Naive thymus-derived CD4-positive, alpha-beta T cell (primary cell): ENCODE data around the gene NUP93. TPM values are rescaled to one million over a fixed set of nuclear protein-coding genes. Genes with fewer than 3 reads are reported as not detected.
"Not testable (repeated sequence)": the region's sequence is repeated elsewhere in the genome, so short reads cannot be mapped to it uniquely, and the experiment has no call there.

Experiments
- ATAC-seq: fragments of 150-1000 bp; cut with Tn5 transposase; 2 replicates; pipeline ENCODE4 v1.10.0; 2021; ENCODE audit warnings: mild to moderate bottlenecking, moderate library complexity
- CTCF ChIA-PET: fragments of 350-600 bp; sonication (Branson Sonifier 250); formaldehyde crosslinking; loops from one replicate; lab custom pipeline; 2021; ENCODE audit warnings: antibody characterized with exemption; lab: Charles Lee
- POLR2A ChIA-PET: fragments of 350-600 bp; sonication (Branson Sonifier 250); formaldehyde crosslinking; loops from one replicate; lab custom pipeline; 2021; ENCODE audit warnings: antibody characterized with exemption, inconsistent platforms; lab: Charles Lee
- DNase-seq, 9 donors: peaks; one replicate each; pipeline versions ENCODE4 v3.0.0 to v3.0.0-alpha.2; 2020 to 2022; ENCODE audit warnings: mixed read lengths in 1 of 9
- H3K27ac ChIP-seq: one replicate; pipeline ENCODE4 v1.7.0; 2013; ENCODE audit warnings: mild to moderate bottlenecking, low read depth, low read length, moderate library complexity
- H3K27me3 ChIP-seq, 2 donors: one replicate each; pipeline ENCODE4 v1.7.0; 2013; ENCODE audit warnings: low read length in 2 of 2, mild to moderate bottlenecking in 2 of 2, moderate library complexity in 2 of 2; ENCODE audit not compliant: control insufficient read depth in 2 of 2, insufficient read depth in 2 of 2
- H3K36me3 ChIP-seq, 3 experiments: 1 replicate in 2 of 3; 2 replicates in 1 of 3; pipeline ENCODE4 v1.7.0; 2013; ENCODE audit warnings: low read length in 3 of 3, mild to moderate bottlenecking in 3 of 3, moderate library complexity in 1 of 3; ENCODE audit not compliant: insufficient read depth in 3 of 3, control insufficient read depth in 2 of 3
- H3K4me1 ChIP-seq, 2 donors: one replicate each; pipeline ENCODE4 v1.7.0; 2013; ENCODE audit warnings: low read length in 2 of 2, mild to moderate bottlenecking in 2 of 2, moderate library complexity in 1 of 2; ENCODE audit not compliant: control insufficient read depth in 2 of 2, insufficient read depth in 2 of 2
- H3K4me3 ChIP-seq: 2 replicates; pipeline ENCODE4 v1.7.0; 2013; ENCODE audit warnings: mild to moderate bottlenecking, low read length
- H3K9me3 ChIP-seq, 3 experiments: 1 replicate in 2 of 3; 2 replicates in 1 of 3; pipeline ENCODE4 v1.7.0; 2013; ENCODE audit warnings: low read length in 3 of 3; ENCODE audit not compliant: control insufficient read depth in 2 of 3
- H3K27ac Mint-ChIP-seq, 9 donors: one replicate each; pipeline ENCODE4 v1.8.0; 2020 to 2022; ENCODE audit warnings: mixed read lengths in 9 of 9, mild to moderate bottlenecking in 8 of 9, moderate library complexity in 5 of 9, inconsistent platforms in 2 of 9
- H3K27me3 Mint-ChIP-seq, 5 donors: one replicate each; pipeline ENCODE4 v1.8.0; 2021 to 2022; ENCODE audit warnings: mixed read lengths in 5 of 5, mild to moderate bottlenecking in 1 of 5
- H3K36me3 Mint-ChIP-seq, 5 donors: one replicate each; pipeline ENCODE4 v1.8.0; 2020 to 2022; ENCODE audit warnings: mixed read lengths in 5 of 5, mild to moderate bottlenecking in 3 of 5, inconsistent platforms in 1 of 5
- H3K4me1 Mint-ChIP-seq, 7 donors: one replicate each; pipeline ENCODE4 v1.8.0; 2020 to 2022; ENCODE audit warnings: mixed read lengths in 7 of 7, mild to moderate bottlenecking in 3 of 7, inconsistent platforms in 1 of 7
- H3K4me3 Mint-ChIP-seq, 10 donors: one replicate each; pipeline ENCODE4 v1.8.0; 2020 to 2022; ENCODE audit warnings: mild to moderate bottlenecking in 10 of 10, mixed read lengths in 10 of 10, moderate library complexity in 6 of 10, inconsistent platforms in 2 of 10
- H3K9me3 Mint-ChIP-seq, 11 donors: one replicate each; pipeline ENCODE4 v1.8.0; 2020 to 2022; ENCODE audit warnings: mixed read lengths in 11 of 11, mild to moderate bottlenecking in 4 of 11, inconsistent platforms in 1 of 11, moderate library complexity in 1 of 11
- intact Hi-C, 2 donors: fragments of 100-400 bp; cut with micrococcal nuclease; formaldehyde crosslinking; loops; one replicate each; pipeline ENCODE4 v1.15.1; 2023
- polyA plus RNA-seq, 2 donors: library from polyadenylated mRNA; unstranded; fragments of 300-500 nt; fragmentation: Illumina TruSeq; gene quantifications; one replicate each; pipeline ENCODE4 v1.2.3, GENCODE V29; 2021
- total RNA-seq, 6 experiments: library from RNA in 5 of 6; stranded (reverse) in 5 of 6; gene quantifications; 1 replicate in 5 of 6; 2 replicates in 1 of 6; pipeline ENCODE4 v1.2.3 and lab custom pipeline; 2021 to 2026

NUP93 gene
- total and polyA plus RNA-seq, 7 experiments from 2014 or later, result 53.0 to 90.5 (median 64.5) TPM

DNA sequence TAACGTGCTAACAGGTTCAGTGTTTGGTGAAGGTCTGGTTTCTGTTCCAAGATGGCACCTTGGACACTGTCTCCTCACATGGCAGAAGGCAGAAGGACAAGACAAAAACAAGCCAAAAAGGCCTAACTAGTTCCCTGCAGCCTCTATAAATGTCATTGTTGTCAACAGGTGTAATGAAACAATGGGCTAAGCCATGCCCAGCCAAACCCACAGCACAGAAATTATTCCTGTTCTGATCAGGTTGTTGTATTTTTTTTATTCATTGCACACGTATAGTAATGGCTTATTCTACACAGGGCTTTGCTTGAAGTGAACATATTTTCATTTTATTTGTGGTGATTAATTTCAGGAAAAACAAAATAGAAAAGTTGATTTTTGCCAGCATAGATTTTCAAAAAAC is 16.1 kb upstream of the NUP93 start:
- no peaks in the 10 kb centered on the region for H3K36me3 Mint-ChIP-seq
- CTCF ChIA-PET, result interaction anchor here (0.9 kb wide), 1 partner anchor 12 kb away, joined by 3 read pairs; no protein-coding TSS in a partner anchor
- intact Hi-C loops, result no loop called here

DNA sequence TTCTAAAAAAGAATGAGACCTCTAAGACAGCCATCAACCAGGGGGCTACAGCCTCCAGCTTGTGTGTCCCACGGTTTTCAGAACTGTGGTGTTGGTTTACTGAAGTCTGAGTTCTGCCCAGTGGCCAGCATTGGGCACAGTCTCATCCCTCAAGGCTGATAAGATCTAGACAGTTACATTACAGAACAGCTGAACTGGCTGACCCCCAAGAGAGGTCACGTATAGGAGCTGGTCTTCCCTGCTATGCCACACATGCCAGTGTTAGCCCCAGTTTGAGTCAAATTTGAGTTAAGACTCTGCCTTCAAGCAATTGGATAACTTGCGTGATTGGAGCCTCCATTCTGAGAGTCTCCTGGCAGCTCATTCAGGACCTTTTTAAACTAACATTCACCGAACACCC is 14.8 kb upstream of the NUP93 start:
- Mint-ChIP-seq H3K36me3 (no peaks in the 10 kb centered on the region), H3K27me3 (peaks cover 0 to 8% (median 0%) of the 10 kb centered on the region in 5 donors), H3K9me3 (peaks cover 0 to 5% (median 0%) of the 10 kb centered on the region in 11 donors), H3K4me1 (peaks cover 4 to 16% (median 11%) of the 10 kb centered on the region in 7 donors), H3K27ac (no peak overlapping the region), H3K4me3 (no peak overlapping the region)
- no peak for DNase-seq
- Histone ChIP-seq H3K36me3 (no peaks in the 10 kb centered on the region), H3K27me3 (no peaks in the 10 kb centered on the region), H3K4me1 (peaks cover under 1 to 5% of the 10 kb centered on the region in 2 donors), H3K4me3 (no peak overlapping the region), H3K9me3 (no peaks in the 10 kb centered on the region), H3K27ac (no peak overlapping the region)
- POLR2A ChIA-PET, result interaction anchor here (2.4 kb wide), 1 partner anchor 14 kb away, joined by 5 read pairs; no protein-coding TSS in a partner anchor
- ATAC-seq, result no peak
- intact Hi-C loops, result no loop called here
- CTCF ChIA-PET, result interaction anchor here (1.1 kb wide), 1 partner anchor 13 kb away, joined by 3 read pairs; no protein-coding TSS in a partner anchor

More for the DNA sequence above, 16.1 kb upstream of the NUP93 start:
- ATAC-seq, result no peak
- H3K27ac ChIP-seq, result no peak overlapping the region
- H3K4me1 Mint-ChIP-seq, result peaks cover 12 to 29% (median 24%) of the 10 kb centered on the region in 7 donors
- no peak for DNase-seq
- peaks cover 0 to 5% (median 0%) of the 10 kb centered on the region in 11 donors for H3K9me3 Mint-ChIP-seq
- POLR2A ChIA-PET, result no interaction called here
- no peak overlapping the region for H3K27ac Mint-ChIP-seq
- H3K4me1 ChIP-seq, result peaks cover 10 to 18% of the 10 kb centered on the region in 2 donors
- no peaks in the 10 kb centered on the region for H3K27me3 ChIP-seq
- H3K4me3 Mint-ChIP-seq, result no peak overlapping the region
- no peaks in the 10 kb centered on the region for H3K9me3 ChIP-seq
- H3K4me3 ChIP-seq, result no peak overlapping the region
- no peaks in the 10 kb centered on the region for H3K36me3 ChIP-seq
- H3K27me3 Mint-ChIP-seq, result peaks cover 0 to 2% (median 0%) of the 10 kb centered on the region in 5 donors

- no peak overlapping the region for H3K27ac Mint-ChIP-seq
- POLR2A ChIA-PET, result interaction anchor here (0.7 to 2.4 kb wide), 3 partner anchors 9 to 16 kb away, joined by 3 to 5 read pairs (median 3); no protein-coding TSS in a partner anchor
- Histone ChIP-seq H3K4me1 (no peaks in the 10 kb centered on the region), H3K9me3 (no peaks in the 10 kb centered on the region), H3K27ac (no peak overlapping the region), H3K27me3 (no peaks in the 10 kb centered on the region), H3K4me3 (no peak overlapping the region), H3K36me3 (no peaks in the 10 kb centered on the region)
- H3K9me3 Mint-ChIP-seq, result no peaks in the 10 kb centered on the region
- H3K27me3 Mint-ChIP-seq, result peaks cover 0 to 16% (median 0%) of the 10 kb centered on the region in 5 donors
- no peaks in the 10 kb centered on the region for H3K36me3 Mint-ChIP-seq
- DNase-seq (no peak), ATAC-seq (no peak)
- H3K4me3 Mint-ChIP-seq, result no peak overlapping the region
- CTCF ChIA-PET, result interaction anchor here (3.4 kb wide), 1 partner anchor 14 kb away, joined by 8 read pairs; no protein-coding TSS in a partner anchor
- intact Hi-C loops, result no loop called here
- H3K4me1 Mint-ChIP-seq, result peaks cover 0 to 4% (median under 1%) of the 10 kb centered on the region in 7 donors
Observed at GRCh38 chr16:56716761-56717160, 13.2 kb upstream of the NUP93 start.

DNA sequence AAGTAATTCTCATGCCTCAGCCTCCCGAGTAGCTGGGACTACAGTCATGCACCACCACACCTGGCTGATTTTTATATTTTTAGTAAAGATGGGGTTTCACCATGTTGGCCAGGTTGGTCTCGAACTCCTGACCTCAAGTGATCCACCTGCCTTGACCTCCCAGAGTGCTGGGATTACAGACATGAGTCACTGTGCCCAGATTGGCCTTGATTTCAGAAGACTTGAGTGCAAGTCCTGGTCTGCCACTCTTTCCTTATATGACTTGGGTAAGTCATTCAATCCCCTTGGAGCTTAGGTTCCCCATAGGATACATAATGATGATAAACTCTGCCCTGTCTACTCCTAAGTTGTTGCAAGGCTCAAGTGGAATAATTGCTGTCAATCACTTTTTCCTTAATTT is 12.4 kb upstream of the NUP93 start:
- H3K27me3 ChIP-seq, H3K4me3 ChIP-seq, H3K27ac Mint-ChIP-seq, H3K9me3 Mint-ChIP-seq, H3K4me3 Mint-ChIP-seq, H3K27ac ChIP-seq, H3K9me3 ChIP-seq, H3K4me1 ChIP-seq, DNase-seq, H3K4me1 Mint-ChIP-seq, H3K36me3 Mint-ChIP-seq, H3K36me3 ChIP-seq, intact Hi-C loops, ATAC-seq: not testable (repeated sequence)
- POLR2A ChIA-PET, result interaction anchor here (2.4 kb wide), 1 partner anchor 12 kb away, joined by 5 read pairs; no protein-coding TSS in a partner anchor
- peaks cover 0 to 22% (median 0%) of the 10 kb centered on the region in 5 donors for H3K27me3 Mint-ChIP-seq
- CTCF ChIA-PET, result interaction anchor here (0.5 to 3.4 kb wide), 3 partner anchors 11 to 17 kb away, joined by 3 to 8 read pairs (median 6); no protein-coding TSS in a partner anchor

- Histone ChIP-seq H3K36me3 (no peaks in the 10 kb centered on the region), H3K9me3 (no peaks in the 10 kb centered on the region), H3K4me3 (no peak overlapping the region), H3K4me1 (no peaks in the 10 kb centered on the region), H3K27ac (no peak overlapping the region), H3K27me3 (no peaks in the 10 kb centered on the region)
- Mint-ChIP-seq H3K9me3 (no peaks in the 10 kb centered on the region), H3K4me1 (peaks cover 0 to 6% (median 3%) of the 10 kb centered on the region in 7 donors), H3K27me3 (peaks cover 0 to 41% (median 0%) of the 10 kb centered on the region in 5 donors), H3K36me3 (peaks cover 0 to 4% (median 0%) of the 10 kb centered on the region in 5 donors), H3K27ac (no peak overlapping the region), H3K4me3 (no peak overlapping the region)
- ChIA-PET POLR2A (interaction anchor here (0.6 to 0.7 kb wide), 2 partner anchors 13 to 28 kb away, joined by 3 read pairs; no protein-coding TSS in a partner anchor), CTCF (interaction anchor here (0.6 to 1.1 kb wide), 2 partner anchors 22 to 145 kb away, joined by 3 read pairs; no protein-coding TSS in a partner anchor)
- intact Hi-C loops, result loop anchor here in 1 of 2 donors (10.0 kb wide), 1 partner anchor 462 kb away; the partner anchor contains the start of genes PSME3IP1 and RSPRY1
- ATAC-seq (no peak), DNase-seq (no peak)
Observed at GRCh38 chr16:56722200-56722842, 7.6 kb upstream of the NUP93 start.

DNA sequence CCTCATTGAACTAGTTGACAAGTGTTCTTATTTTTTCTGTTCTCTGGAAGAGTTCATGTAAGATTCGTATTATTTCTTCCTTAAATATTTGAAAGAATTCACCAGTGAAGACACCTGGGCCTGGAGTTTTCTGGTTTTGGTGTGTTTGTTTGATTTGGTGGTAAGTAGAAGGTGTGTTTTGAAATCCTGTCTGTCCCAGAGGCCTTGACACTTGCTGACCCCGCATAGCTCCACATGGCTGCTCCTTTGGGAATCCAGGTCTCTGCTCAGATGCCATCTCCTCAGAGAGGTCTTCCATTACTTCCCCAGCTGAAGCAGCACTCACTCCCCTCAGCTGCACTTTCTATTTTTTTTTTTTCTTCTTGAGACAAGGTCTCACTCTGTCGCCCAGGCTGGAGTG is 5.7 kb upstream of the NUP93 start:
- H3K4me3 ChIP-seq, result no peak overlapping the region
- H3K27ac ChIP-seq, result no peak overlapping the region
- no peaks in the 10 kb centered on the region for H3K9me3 ChIP-seq
- no peaks in the 10 kb centered on the region for H3K36me3 ChIP-seq
- H3K9me3 Mint-ChIP-seq, result no peaks in the 10 kb centered on the region
- H3K27ac Mint-ChIP-seq, result peak overlapping the region in 1 of 9 donors; percentile 38
- DNase-seq (no peak), ATAC-seq (no peak)
- POLR2A ChIA-PET, result no interaction called here
- H3K4me1 Mint-ChIP-seq, result peaks cover 6 to 25% (median 16%) of the 10 kb centered on the region in 7 donors
- H3K36me3 Mint-ChIP-seq, result peaks cover 0 to 4% (median 0%) of the 10 kb centered on the region in 5 donors
- intact Hi-C loops, result loop anchor here in 1 of 2 donors (10.0 kb wide), 1 partner anchor 461 kb away; the partner anchor contains the start of genes PSME3IP1 and RSPRY1
- CTCF ChIA-PET, result interaction anchor here (1.3 kb wide), 1 partner anchor 17 kb away, joined by 4 read pairs; no protein-coding TSS in a partner anchor
- H3K27me3 ChIP-seq, result no peaks in the 10 kb centered on the region
- H3K4me1 ChIP-seq, result peaks cover 4 to 12% of the 10 kb centered on the region in 2 donors
- H3K4me3 Mint-ChIP-seq, result no peak overlapping the region
- H3K27me3 Mint-ChIP-seq, result peaks cover 0 to 36% (median 0%) of the 10 kb centered on the region in 5 donors
